IMR-90 (cell line): ENCODE data around the gene PPP1R37. TPM values are rescaled to one million over a fixed set of nuclear protein-coding genes. Genes with fewer than 3 reads are reported as not detected.

Experiments used
- ATAC-seq: fragments of 200-7000 bp; cut with Tn5 transposase; 2 replicates; pipeline ENCODE4 v1.9.1; 2020; ENCODE audit warnings: low read depth, mild to moderate bottlenecking, moderate library complexity
- BruUV-seq: library from RNA; stranded (reverse); fragments of 400-500 nt; replicated peaks from 2 replicates; lab custom pipeline; 2021; lab: Mats Ljungman, UMichigan
- CTCF ChIA-PET: fragments of 300-600 bp; formaldehyde crosslinking; extraction: SDS; loops from one replicate; lab custom pipeline; 2021; ENCODE audit warnings: antibody characterized with exemption; lab: Yijun Ruan, JAX
- POLR2A ChIA-PET: fragments of 300-600 bp; sonication (Branson Sonifier 250); formaldehyde crosslinking; loops from one replicate; lab custom pipeline; 2022; ENCODE audit warnings: antibody characterized with exemption; ENCODE audit not compliant: unreplicated experiment; lab: Charles Lee
- DNase-seq: peaks from one replicate; pipeline ENCODE4 v3.0.0; 2013
- H2AFZ ChIP-seq: replicated peaks from 2 replicates; pipeline ENCODE3; 2013; ENCODE audit warnings: low read length, mild to moderate bottlenecking; ENCODE audit not compliant: poor library complexity
- H2AK5ac ChIP-seq: 2 replicates; pipeline ENCODE4 v1.6.1; 2013; ENCODE audit warnings: low read depth, low read length, inconsistent platforms
- H2AK9ac ChIP-seq: replicated peaks from 2 replicates; pipeline ENCODE3; 2013; ENCODE audit warnings: mild to moderate bottlenecking, low read depth, low read length, moderate library complexity; ENCODE audit not compliant: poor library complexity
- H2BK120ac ChIP-seq: 2 replicates; pipeline ENCODE4 v1.6.1; 2013; ENCODE audit warnings: low read depth, low read length, inconsistent platforms
- H2BK15ac ChIP-seq: 3 replicates; pipeline ENCODE4 v1.6.1; 2013; ENCODE audit warnings: low read depth, low read length, inconsistent platforms
- H2BK20ac ChIP-seq: 2 replicates; pipeline ENCODE4 v1.6.1; 2013; ENCODE audit warnings: low read depth, mild to moderate bottlenecking, inconsistent platforms, low read length, moderate library complexity
- H2BK5ac ChIP-seq: 2 replicates; pipeline ENCODE4 v1.6.1; 2013; ENCODE audit warnings: mild to moderate bottlenecking, low read depth, low read length, inconsistent platforms; ENCODE audit not compliant: poor library complexity, severe bottlenecking
- H3K14ac ChIP-seq: replicated peaks from 2 replicates; pipeline ENCODE4 v1.6.1; 2013; ENCODE audit warnings: low read depth, low read length, inconsistent platforms
- H3K18ac ChIP-seq: 2 replicates; pipeline ENCODE4 v1.6.1; 2013; ENCODE audit warnings: low read depth, low read length, control low read depth
- H3K23ac ChIP-seq: 2 replicates; pipeline ENCODE4 v1.6.1; 2013; ENCODE audit warnings: low read depth, low read length, inconsistent platforms
- H3K27ac ChIP-seq: 2 replicates; pipeline ENCODE4 v1.5.1; 2013; ENCODE audit warnings: mild to moderate bottlenecking, control low read depth, low read length; ENCODE audit not compliant: insufficient read depth
- H3K27me3 ChIP-seq: 2 replicates; pipeline ENCODE4 v1.6.1; 2013; ENCODE audit warnings: low read length; ENCODE audit not compliant: control insufficient read depth, insufficient read depth
- H3K36me3 ChIP-seq: 2 replicates; pipeline ENCODE4 v1.6.1; 2013; ENCODE audit warnings: low read length, mixed read lengths; ENCODE audit not compliant: control insufficient read depth, insufficient read depth
- H3K4ac ChIP-seq: 2 replicates; pipeline ENCODE4 v1.6.1; 2013; ENCODE audit warnings: low read depth, low read length, inconsistent platforms
- H3K4me1 ChIP-seq: 2 replicates; pipeline ENCODE4 v1.6.1; 2013; ENCODE audit warnings: low read length, mixed read lengths; ENCODE audit not compliant: control insufficient read depth, insufficient read depth
- H3K4me2 ChIP-seq: 2 replicates; pipeline ENCODE4 v1.6.1; 2013; ENCODE audit warnings: low read depth, mild to moderate bottlenecking, control low read depth, low read length, moderate library complexity
- H3K4me3 ChIP-seq: 2 replicates; pipeline ENCODE4 v1.5.1; 2013; ENCODE audit warnings: low read depth, mild to moderate bottlenecking, control low read depth, low read length, moderate library complexity; ENCODE audit not compliant: insufficient read depth
- H3K56ac ChIP-seq: 2 replicates; pipeline ENCODE4 v1.6.1; 2013; ENCODE audit warnings: low read length, inconsistent platforms; ENCODE audit not compliant: insufficient read depth; ENCODE audit errors: extremely low read depth
- H3K79me1 ChIP-seq, 2 experiments: 2 replicates each; pipeline ENCODE4 v1.6.1; 2013; ENCODE audit warnings: low read length in 2 of 2, inconsistent platforms in 1 of 2, low read depth in 1 of 2
- H3K9ac ChIP-seq: 2 replicates; pipeline ENCODE4 v1.6.1; 2013; ENCODE audit warnings: low read depth, low read length, control low read depth
- H3K9me1 ChIP-seq: 2 replicates; pipeline ENCODE4 v1.6.1; 2013; ENCODE audit warnings: low read length, inconsistent platforms; ENCODE audit not compliant: insufficient read depth
- H3K9me3 ChIP-seq: 2 replicates; pipeline ENCODE4 v1.6.1; 2013; ENCODE audit warnings: low read length; ENCODE audit not compliant: control insufficient read depth, insufficient read depth
- H4K20me1 ChIP-seq: 2 replicates; pipeline ENCODE4 v1.6.1; 2013; ENCODE audit warnings: low read length, inconsistent platforms; ENCODE audit not compliant: insufficient read depth
- H4K5ac ChIP-seq: 2 replicates; pipeline ENCODE4 v1.6.1; 2013; ENCODE audit warnings: mild to moderate bottlenecking, low read depth, low read length, control low read depth
- H4K8ac ChIP-seq, 2 experiments: 2 replicates each; pipeline ENCODE4 v1.6.1; 2013; ENCODE audit warnings: low read depth in 2 of 2, low read length in 2 of 2, control low read depth in 1 of 2, inconsistent platforms in 1 of 2
- H4K91ac ChIP-seq: 2 replicates; pipeline ENCODE4 v1.6.1; 2013; ENCODE audit warnings: low read depth, low read length, inconsistent platforms; ENCODE audit not compliant: insufficient read depth
- MAFK ChIP-seq: IDR thresholded peaks from 2 replicates; pipeline ENCODE4 v1.6.1; 2012; ENCODE audit warnings: low read depth, low read length, improper control_type of control experiment
- WGBS, 2 experiments: methylation state at CpG; one replicate each; pipeline versions ENCODE4 v1.1.5 to v1.1.7; 2013; ENCODE audit warnings: missing lambda C conversion rate in 2 of 2; ENCODE audit not compliant: insufficient read length in 1 of 2; ENCODE audit errors: extremely low coverage in 2 of 2; 5-methylcytosine and 5-hydroxymethylcytosine counted together
- dilution Hi-C: fragments of 300-500 bp; cut with HindIII; formaldehyde crosslinking; loops from one replicate; pipeline ENCODE4 v1.14.3; 2018; ENCODE audit warnings: low sequenced_read_pairs; ENCODE audit not compliant: unreplicated experiment
- in situ Hi-C: fragments of 300-500 bp; cut with MboI; formaldehyde crosslinking; loops from 3 replicates; pipeline ENCODE4 v1.14.3; 2019; ENCODE audit warnings: low sequenced_read_pairs, inconsistent platforms, mixed read lengths
- intact Hi-C: fragments of 100-400 bp; cut with micrococcal nuclease; formaldehyde crosslinking; loops from 2 replicates; pipeline ENCODE4 v1.10.0; 2022
- polyA plus RNA-seq, 3 experiments: library from polyadenylated mRNA; depleted of rRNA; stranded (reverse); fragments of >200 nt; gene quantifications; 2 replicates each; pipeline ENCODE4 v1.2.3, GENCODE V29; 2012; ENCODE audit warnings: low replicate concordance in 1 of 3
- total RNA-seq: library from RNA; depleted of rRNA; stranded (reverse); fragments of >200 nt; gene quantifications from 2 replicates; pipeline ENCODE4 v1.2.3, GENCODE V29; 2012

Gene PPP1R37
- total and polyA plus RNA-seq, 2 of the 4 experiments (the other 2 are of a cell fraction), result 13.1 to 18.5 TPM

DNA sequence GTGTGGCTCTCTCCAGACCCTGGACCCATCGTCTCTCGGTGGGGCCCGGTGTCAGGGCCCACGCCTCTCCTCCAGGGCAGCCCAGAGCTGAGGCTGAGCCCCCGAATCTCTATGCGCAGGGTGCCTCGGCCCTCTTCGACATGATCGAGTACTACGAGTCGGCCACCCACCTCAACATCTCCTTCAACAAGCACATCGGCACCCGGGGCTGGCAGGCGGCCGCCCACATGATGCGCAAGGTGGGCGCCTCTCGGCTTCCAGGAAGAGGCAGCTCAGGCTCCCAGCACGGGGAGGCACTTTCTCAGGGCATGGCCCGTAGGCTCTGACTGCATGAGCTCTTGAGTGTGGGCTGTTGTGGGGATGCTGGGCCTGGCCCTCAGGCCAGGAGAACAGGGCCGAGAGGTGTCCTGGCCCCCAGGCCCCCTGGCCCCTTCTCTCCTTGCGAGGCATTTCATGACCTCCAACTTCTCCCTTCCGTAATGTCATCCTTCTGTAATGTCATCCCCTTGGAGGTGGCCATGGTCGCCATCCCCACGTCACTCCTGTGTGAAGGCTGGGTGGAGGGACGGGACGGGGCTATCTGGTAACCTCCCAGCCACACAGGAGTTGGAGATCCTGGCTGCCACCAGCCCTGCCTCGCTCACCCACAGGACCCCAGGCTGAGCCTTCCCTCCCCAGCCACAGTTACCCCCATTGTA lies 48.4 kb downstream of the PPP1R37 start:
- Histone ChIP-seq H3K27me3 (no peaks in the 10 kb centered on the region), H4K5ac (no peak overlapping the region), H3K56ac (no peak overlapping the region), H3K4me3 (no peak overlapping the region), H2AK9ac (no peak overlapping the region), H2AK5ac (no peak overlapping the region), H3K79me1 (peaks cover 18 to 35% of the 10 kb centered on the region in 2 experiments; a peak in 3 of 4 replicates), H3K18ac (no peak overlapping the region), H3K9me3 (no peaks in the 10 kb centered on the region), H3K4me1 (0 out of 2 replicates have a peak, but pooled peaks cover under 1% of the 10 kb centered on the region), H3K14ac (no peak overlapping the region), H2BK20ac (no peak overlapping the region), H3K4me2 (no peak overlapping the region), H4K91ac (no peak overlapping the region), H2BK15ac (no peak overlapping the region), H3K9ac (no peak overlapping the region), H2AFZ (no peak overlapping the region), H2BK5ac (no peak overlapping the region), H3K9me1 (peaks cover 4% of the 10 kb centered on the region; the same call in 1 of the 2 replicates), H3K23ac (no peak overlapping the region), H4K20me1 (peaks cover 23% of the 10 kb centered on the region), H3K36me3 (peaks cover 41% of the 10 kb centered on the region), H3K4ac (no peak overlapping the region), H3K27ac (no peak overlapping the region), H2BK120ac (no peak overlapping the region), H4K8ac (no peak overlapping the region)
- in situ Hi-C loops, result no loop called here
- POLR2A ChIA-PET, result no interaction called here
- dilution Hi-C loops, result no loop called here
- BruUV-seq, result no TSS peak
- CTCF ChIA-PET, result no interaction called here
- no peak for DNase-seq
- 100% methylated on average over 5 of the region's 28 CpGs; no CpG with 5 or more reads in 1 of the 2 experiments for WGBS, 2 experiments
- TF ChIP-seq MAFK, result no peak
- intact Hi-C loops, result no loop called here
- ATAC-seq, result no peak
